ENCODE results near the gene TUBB6. TPM values are rescaled to one million over a fixed set of nuclear protein-coding genes. Genes with fewer than 3 reads are reported as not detected.

The TUBB6 gene
- total RNA-seq (2014; rRNA removed; shearing (Covaris generic)) = 520 and 657 TPM in 2 replicates

DNA sequence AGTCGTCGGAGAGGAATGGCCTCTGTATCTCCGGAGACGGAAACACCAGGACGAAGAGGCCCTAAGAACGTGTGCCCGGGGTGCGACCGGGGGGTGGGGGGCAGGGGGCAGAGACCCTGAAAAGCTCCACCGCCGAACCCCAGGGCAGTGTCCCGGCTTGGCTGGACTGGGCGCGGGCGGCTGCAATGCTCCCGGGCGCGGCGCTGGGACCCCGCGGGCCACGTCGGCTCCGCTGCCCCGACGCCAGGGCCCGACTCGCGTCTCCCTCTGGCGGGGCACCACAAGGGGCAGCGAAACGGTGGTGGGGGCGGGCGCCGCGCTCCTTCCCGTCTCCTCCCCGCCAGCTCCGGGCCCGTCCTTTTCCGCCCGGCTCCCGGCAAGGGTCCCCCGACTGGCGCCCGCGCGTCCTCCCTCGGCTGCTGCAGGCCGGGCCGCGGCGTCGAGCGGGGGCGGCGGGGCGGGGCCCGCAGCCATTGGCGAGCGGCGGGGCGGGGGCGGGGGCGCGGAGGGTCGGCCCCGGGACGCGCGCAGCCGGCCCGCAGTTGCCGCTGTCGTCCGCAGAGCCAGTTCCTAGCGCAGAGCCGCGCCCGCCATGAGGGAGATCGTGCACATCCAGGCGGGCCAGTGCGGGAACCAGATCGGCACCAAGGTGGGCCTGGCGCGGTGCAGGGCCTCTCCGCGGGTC, at the start of gene TUBB6:
Gene TUBB6, plus strand, starts transcription at position 541 of the 685 bp plus-strand sequence. Its CDS starts 52 bp downstream, at position 593.
- DNase-seq = peak; percentile 97
- H3K27me3 ChIP-seq (ENCODE audit: control insufficient read depth, insufficient read depth, low read length) = peaks cover 5% of the 10 kb centered on the region; the same call in 1 of the 2 replicates
- peak within 1 kb of the TSS; percentile 91 for H3K4me3 ChIP-seq (ENCODE audit: insufficient read depth, low read depth, low read length)
- H3K36me3 ChIP-seq (replicated peaks; ENCODE audit: control insufficient read depth, insufficient read depth, low read length) = peaks cover 8% of the 10 kb centered on the region

DNA sequence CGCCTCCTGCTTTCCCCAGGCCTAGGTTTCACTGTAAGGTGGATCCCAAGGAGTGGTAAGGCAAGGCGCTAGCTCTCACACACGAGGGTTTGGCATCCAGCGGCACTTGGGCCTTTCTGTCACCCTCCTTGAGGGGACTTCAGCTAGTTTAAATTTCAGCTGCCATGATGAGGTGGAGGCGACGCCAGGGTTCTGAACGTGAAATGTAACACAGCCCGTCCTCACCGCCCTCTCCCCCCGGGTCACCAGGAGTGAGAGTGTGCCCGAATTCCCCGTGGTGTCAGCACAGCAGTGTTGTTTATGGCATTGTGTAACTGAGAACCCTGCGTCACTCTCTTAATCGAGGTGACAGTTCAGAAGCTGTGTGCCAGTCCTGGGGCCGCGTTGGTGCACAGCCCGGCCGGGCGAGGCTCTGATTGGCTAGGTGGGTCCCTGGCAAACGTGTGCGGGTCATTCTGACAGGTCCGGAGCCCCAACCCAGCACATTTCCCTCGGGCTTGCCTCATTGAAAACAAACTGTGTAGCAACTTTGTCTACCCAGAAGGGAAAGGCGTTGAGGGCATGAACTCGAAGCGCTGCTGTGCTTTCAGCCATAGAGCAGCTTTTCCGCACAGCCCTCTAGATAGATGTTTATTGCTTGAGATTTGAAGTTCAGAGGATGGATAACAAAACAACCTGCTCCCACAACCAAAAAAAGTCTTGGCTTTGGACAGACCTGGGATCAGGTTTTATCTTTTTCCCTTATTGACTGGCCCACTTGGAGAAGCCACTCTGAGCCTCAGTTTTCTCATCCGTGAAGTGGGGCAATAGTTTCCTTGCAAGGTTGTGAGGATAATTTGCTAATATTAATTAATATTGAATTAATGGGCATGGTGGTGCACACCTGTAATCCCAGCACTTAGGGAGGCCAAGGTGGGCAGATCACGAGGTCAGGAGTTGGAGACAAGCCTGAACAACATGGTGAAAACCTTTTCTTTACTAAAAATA, 49.0 kb upstream of the TUBB6 start:
- no peak overlapping the region for H3K4me3 ChIP-seq (ENCODE audit: insufficient read depth, low read depth, low read length)
- DNase-seq = no peak
- H3K27me3 ChIP-seq (ENCODE audit: control insufficient read depth, insufficient read depth, low read length) = peaks cover 28% of the 10 kb centered on the region
- H3K36me3 ChIP-seq (replicated peaks; ENCODE audit: control insufficient read depth, insufficient read depth, low read length) = no peaks in the 10 kb centered on the region; the same call in 1 of the 2 replicates

DNA sequence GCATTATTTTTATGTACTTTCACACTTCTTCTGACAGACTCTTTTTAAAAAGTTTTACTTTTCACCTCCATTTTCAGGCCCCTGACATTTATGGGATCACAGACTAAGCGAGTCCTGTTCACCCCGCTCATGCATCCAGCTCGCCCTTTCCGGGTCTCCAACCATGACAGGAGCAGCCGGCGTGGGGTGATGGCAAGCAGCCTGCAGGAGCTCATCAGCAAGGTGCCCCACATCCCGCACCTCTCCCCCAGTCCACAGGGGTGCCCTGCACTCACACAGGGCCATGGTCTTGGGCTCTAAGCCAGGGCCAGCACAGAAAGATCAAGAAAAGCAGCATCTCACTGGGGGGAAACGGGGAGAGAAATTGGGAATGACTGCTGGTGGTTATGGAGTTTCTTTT, 45.3 kb upstream of the TUBB6 start:
- DNase-seq = no peak

DNA sequence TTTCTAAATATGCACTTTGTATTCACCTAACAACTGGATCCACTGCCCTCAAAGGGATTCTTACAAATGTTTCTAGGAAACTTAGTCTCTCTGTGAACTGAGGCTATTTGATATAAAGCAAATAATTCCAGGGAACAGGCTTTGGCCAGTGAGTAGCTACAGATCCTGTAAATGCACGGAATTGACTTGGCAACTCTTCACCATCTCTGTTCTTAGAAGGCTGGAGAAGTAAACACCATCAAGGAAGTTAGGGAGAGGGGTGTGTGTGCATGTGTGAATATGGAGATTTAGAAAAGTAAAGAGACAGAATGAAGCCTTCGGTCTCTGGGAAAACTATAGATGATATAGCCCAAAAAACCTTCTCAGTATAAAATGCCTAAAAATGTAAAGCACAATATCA, 43.2 kb upstream of the TUBB6 start:
- no peaks in the 10 kb centered on the region for H3K27me3 ChIP-seq (ENCODE audit: control insufficient read depth, insufficient read depth, low read length)
- H3K4me3 ChIP-seq (ENCODE audit: insufficient read depth, low read depth, low read length) = no peak overlapping the region
- H3K36me3 ChIP-seq (replicated peaks; ENCODE audit: control insufficient read depth, insufficient read depth, low read length) = no peaks in the 10 kb centered on the region; the same call in 1 of the 2 replicates
- no peak for DNase-seq

More for the DNA sequence above, 45.3 kb upstream of the TUBB6 start:
- Histone ChIP-seq H3K4me3 (ENCODE audit: insufficient read depth, low read depth, low read length) (no peak overlapping the region), H3K27me3 (ENCODE audit: control insufficient read depth, insufficient read depth, low read length) (no peaks in the 10 kb centered on the region; the same call in 1 of the 2 replicates), H3K36me3 (replicated peaks; ENCODE audit: control insufficient read depth, insufficient read depth, low read length) (no peaks in the 10 kb centered on the region; the same call in 1 of the 2 replicates)

DNA sequence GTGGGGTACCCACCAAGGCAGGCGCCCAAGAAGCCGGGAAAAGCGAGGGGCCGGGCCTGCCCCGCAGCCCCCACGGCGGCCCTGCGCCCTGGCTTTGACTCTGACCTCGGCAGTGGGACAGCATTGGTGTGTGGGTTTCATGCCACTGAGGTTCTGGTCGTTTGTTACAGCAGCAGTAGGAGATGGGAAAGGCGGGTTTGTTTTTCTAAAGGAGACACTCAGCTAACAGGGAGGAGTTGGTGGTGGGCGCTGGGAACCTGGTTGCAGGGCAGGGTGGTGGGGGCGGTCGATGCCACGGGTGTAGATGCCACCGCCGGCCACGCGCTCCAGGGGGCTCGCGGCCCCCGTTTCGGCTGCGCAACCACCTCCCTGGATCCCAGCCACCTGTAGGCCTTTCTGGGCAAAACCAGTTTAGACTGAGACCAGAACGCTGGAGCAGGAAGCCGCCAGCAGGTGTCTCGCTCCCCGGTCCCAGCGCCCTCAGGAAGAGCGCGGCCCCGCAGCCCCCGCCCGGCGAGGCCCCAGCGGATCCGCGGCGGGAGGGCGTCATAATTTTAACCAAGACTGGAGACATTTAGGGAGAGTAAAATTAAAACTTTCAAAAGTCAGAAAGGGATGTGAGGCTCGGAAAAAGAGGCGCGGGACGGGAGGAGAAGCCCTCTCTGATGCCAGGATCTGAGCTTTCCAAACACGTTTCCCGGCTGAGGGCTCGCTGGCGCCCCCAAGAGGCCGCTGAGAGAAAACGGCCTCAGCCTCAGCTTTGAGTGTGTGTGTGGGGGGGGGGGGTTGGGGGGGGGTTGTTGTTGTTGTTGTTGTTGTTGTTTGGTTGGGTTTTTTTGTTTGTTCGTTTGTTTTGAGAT, 36.4 kb upstream of the TUBB6 start:
- peak; percentile 96 for DNase-seq
- no peaks in the 10 kb centered on the region for H3K27me3 ChIP-seq (ENCODE audit: control insufficient read depth, insufficient read depth, low read length)
- H3K36me3 ChIP-seq (replicated peaks; ENCODE audit: control insufficient read depth, insufficient read depth, low read length) = no peaks in the 10 kb centered on the region
- H3K4me3 ChIP-seq (ENCODE audit: insufficient read depth, low read depth, low read length) = peak overlapping the region; percentile 45

DNA sequence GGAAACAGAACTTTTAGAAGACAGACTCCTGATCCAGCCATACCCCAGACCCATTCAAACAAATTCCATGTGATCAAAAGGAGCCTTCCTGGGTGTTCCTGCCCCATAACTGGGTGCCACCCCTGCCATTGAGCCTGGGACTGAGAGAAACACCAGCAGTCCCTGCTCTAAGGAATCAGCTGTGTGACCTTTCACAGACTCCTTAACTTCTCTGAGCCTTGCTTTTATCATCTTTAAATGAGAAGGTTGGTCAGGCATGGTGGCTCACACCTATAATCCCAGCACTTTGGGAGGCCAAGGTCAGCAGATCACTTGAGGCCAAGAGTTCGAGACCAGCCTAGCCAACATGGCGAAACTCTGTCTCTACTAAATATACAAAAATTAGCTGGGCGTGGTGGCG, 33.2 kb upstream of the TUBB6 start:
- no peak for DNase-seq
- H3K27me3 ChIP-seq (ENCODE audit: control insufficient read depth, insufficient read depth, low read length) = no peaks in the 10 kb centered on the region
- no peak overlapping the region for H3K4me3 ChIP-seq (ENCODE audit: insufficient read depth, low read depth, low read length)
- H3K36me3 ChIP-seq (replicated peaks; ENCODE audit: control insufficient read depth, insufficient read depth, low read length) = no peaks in the 10 kb centered on the region

DNA sequence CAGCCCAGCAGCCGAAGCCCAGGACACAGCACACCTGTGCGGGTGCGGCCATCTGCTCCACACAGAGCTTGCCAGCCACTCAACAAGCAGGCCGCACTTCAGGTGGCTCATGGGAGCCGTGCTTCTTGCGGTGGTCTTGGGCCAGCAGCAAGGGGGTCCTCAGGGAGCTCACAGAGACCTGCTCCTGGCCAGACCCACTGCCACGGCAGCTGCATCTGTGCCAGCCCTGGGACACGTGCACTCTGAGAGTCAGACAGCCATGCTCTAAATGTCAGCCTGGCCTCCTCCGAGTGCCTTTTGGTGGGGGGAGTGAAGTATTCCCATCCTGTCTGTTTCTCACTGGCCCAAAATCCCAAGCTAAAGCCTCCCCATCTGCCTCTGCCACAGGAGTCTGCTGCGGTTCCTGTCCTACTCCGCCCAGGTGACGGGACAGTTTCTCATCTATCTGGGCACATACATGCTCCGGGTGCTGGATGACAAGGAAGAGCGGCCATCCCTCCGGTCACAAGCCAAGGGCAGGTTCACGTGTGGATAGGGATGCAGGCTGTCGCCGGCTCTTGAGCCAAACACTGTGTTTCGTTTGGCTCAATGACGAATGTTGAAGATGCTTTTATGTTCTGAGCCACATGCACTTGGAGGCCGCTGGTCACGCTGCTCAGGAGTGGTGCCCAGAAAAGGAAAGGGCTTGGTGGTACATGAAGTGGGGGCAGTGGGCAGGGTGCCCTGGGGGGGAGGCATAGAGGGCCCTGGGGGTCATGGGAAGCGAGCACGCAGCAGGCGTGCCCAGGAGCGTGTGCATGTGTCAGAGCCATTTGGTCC, 31.1 kb upstream of the TUBB6 start:
- Histone ChIP-seq H3K36me3 (replicated peaks; ENCODE audit: control insufficient read depth, insufficient read depth, low read length) (no peaks in the 10 kb centered on the region), H3K4me3 (ENCODE audit: insufficient read depth, low read depth, low read length) (no peak overlapping the region), H3K27me3 (ENCODE audit: control insufficient read depth, insufficient read depth, low read length) (no peaks in the 10 kb centered on the region)
- no peak for DNase-seq

DNA sequence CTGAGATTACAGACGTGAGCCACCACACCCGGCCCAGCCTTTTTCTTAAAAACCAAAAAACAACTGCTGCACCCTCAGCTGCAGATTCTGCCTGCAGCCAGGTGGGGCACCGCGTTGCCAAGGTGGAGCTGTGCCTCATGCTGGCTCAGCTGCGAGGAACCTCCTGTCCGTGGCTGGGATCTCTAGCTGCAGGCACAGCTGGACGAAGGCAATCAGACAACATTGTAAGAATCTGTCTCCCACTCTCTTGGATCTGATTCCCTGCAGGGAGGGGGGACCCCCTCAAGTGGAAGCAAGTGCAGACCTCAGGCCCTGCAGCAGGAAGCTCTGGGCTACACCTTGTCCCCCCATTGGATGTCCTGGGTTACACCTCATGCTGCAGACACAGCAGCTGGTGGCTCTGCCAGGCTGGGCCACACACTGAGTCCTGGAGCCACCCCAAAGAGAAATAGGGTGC, 29.8 kb upstream of the TUBB6 start:
- DNase-seq = peak; percentile 77
- H3K4me3 ChIP-seq (ENCODE audit: insufficient read depth, low read depth, low read length) = no peak overlapping the region
- H3K27me3 ChIP-seq (ENCODE audit: control insufficient read depth, insufficient read depth, low read length) = no peaks in the 10 kb centered on the region
- H3K36me3 ChIP-seq (replicated peaks; ENCODE audit: control insufficient read depth, insufficient read depth, low read length) = no peaks in the 10 kb centered on the region

DNA sequence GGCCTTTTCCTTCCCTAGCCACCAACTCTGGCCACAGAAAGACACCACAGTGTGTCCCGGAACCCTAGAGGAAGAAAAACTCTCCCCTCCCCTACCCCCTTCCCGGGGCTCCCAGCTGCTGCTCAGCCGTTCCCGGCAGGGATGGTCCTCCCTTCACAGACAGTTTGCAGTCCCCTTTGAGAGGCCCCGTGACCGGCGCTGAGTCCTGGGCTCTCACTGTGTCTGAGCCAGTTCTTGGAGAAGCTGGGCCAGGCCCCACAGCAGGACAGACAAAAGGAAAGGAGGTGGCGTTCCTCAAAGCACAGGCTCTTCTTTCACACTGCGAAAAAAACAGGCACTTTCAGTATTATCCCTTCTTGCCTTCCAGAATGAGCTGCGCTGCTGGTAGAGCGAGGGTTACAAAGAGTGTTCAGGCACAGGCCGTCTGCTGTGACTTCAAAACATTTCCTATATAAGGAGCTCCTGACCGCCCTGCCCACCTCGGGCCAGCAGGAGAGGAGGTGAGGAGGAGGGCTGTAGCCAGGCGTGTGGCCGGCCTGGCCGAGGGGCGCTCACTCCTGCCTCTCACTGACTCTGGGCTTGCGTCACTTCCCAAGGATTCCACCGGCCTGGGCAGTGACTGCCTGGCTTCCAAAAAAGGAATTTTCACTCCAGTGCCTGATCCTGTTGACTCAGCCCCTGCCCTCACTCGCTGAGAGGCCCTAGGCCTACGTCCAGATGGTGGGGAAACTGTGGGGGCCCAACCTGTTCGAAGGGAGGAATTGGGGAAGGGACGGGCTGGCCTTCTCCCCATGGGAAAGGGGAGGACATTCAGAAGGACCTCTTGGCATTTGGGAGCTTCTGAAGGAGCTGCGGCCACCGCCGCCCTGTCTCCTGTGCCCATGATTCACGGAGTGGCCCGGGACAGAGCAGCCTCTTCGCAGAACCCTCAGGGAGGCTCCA, 29.0 kb upstream of the TUBB6 start:
- peak; percentile 91 for DNase-seq
- Histone ChIP-seq H3K36me3 (replicated peaks; ENCODE audit: control insufficient read depth, insufficient read depth, low read length) (no peaks in the 10 kb centered on the region), H3K27me3 (ENCODE audit: control insufficient read depth, insufficient read depth, low read length) (no peaks in the 10 kb centered on the region), H3K4me3 (ENCODE audit: insufficient read depth, low read depth, low read length) (no peak overlapping the region)

DNA sequence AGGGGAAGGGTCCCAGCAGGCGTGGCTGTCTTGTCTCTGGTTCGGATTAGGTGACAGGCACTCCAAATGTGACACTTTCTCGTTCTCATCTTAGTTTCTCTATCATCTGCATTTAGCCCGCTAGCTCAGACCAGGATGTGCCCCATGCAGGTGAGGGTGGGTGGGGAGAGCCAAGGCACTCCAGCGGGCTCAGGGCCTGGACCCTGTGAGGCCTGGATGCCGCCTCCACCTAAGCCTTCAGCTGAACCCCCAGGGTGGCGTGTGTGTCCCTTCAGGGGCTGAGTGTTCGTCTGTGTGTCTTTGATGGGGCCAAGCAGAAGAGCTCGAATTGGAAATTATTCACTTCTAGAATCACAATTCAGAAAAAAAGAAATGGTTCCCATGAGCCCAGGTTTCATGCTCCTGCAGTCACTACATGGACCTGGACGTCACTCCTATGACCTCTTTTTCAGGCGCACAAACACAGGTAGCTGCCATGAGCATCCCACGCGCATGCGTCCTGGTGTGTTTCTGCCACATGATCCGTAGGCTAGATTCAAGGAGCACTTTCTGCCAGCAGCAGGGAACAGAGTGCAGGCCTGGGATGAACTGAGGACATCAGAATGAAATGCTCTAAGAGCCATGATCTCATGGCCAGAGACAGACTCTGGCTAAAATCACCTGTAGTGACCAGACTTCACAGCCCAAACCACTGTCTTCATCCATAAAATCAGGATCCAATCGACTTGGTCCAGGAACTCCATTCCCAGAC, 28.1 kb upstream of the TUBB6 start:
- Histone ChIP-seq H3K4me3 (ENCODE audit: insufficient read depth, low read depth, low read length) (no peak overlapping the region), H3K36me3 (replicated peaks; ENCODE audit: control insufficient read depth, insufficient read depth, low read length) (no peaks in the 10 kb centered on the region), H3K27me3 (ENCODE audit: control insufficient read depth, insufficient read depth, low read length) (no peaks in the 10 kb centered on the region)
- DNase-seq = no peak

DNA sequence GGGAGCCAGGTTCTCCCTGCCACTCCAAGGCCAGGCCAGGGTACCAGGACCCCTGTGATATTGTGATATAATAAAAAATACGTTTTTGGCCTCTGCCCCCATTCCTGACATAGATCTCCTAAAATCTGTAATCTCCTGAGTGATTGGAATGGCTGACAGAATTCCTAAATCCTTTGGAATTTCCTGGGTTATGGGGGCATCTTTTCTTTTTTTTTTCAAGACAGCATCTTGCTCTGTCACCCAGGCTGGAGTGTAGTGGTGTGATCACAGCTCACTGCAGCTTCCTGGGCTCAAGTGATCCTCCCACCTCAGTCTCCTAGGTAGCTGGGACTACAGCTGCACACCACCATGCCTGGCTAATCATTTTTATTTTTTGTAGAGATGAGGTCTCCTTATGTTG, 26.2 kb upstream of the TUBB6 start:
- Histone ChIP-seq H3K27me3 (ENCODE audit: control insufficient read depth, insufficient read depth, low read length) (peaks cover 2% of the 10 kb centered on the region; the same call in 1 of the 2 replicates), H3K36me3 (replicated peaks; ENCODE audit: control insufficient read depth, insufficient read depth, low read length) (no peaks in the 10 kb centered on the region), H3K4me3 (ENCODE audit: insufficient read depth, low read depth, low read length) (no peak overlapping the region)
- no peak for DNase-seq

DNA sequence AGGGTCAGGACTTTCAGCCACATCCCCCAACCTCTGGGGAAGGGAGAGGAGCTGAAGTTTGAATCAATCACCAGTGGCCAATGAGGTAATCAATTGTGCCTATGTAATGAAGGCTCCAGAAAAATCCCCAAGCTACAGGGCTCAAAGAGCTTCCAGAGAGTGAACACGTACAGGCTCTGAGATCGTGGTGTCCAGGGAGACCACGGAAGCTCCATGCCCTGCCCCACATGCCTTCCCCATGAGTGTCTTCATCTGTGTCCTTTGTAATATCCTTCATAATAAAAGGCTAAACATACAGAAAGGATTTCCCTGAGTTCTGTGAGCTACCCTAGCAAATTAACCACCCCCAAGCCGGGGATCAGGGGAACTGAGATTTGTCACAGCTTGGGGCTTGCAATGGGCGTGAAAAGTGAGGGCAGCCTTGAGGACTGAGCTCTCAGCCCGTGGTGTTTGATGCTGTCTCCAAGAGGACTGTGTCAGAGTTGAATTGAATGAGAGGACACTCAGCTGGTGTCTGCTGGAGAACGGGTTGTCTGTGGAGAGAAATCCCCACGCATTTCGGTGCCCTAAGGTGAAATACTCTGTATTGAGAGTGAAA, 25.5 kb upstream of the TUBB6 start:
- H3K4me3 ChIP-seq (ENCODE audit: insufficient read depth, low read depth, low read length) = no peak overlapping the region
- DNase-seq = no peak
- H3K27me3 ChIP-seq (ENCODE audit: control insufficient read depth, insufficient read depth, low read length) = peaks cover 9% of the 10 kb centered on the region; the same call in 1 of the 2 replicates
- no peaks in the 10 kb centered on the region for H3K36me3 ChIP-seq (replicated peaks; ENCODE audit: control insufficient read depth, insufficient read depth, low read length)

All from H7 (cell line).